NCI-H2029 (cell line): Measurements from ENCODE around the gene FHDC1.

Source experiments
- DNase-seq: peaks from one replicate; lab custom pipeline; 2025; lab: John Stamatoyannopoulos, UW

Gene FHDC1

GRCh38 chr4:152936446-152937335 lies 568 bp downstream of the FHDC1 start:
- DNase-seq, result no peak

GRCh38 chr4:152937336-152938236 lies 1.5 kb downstream of the FHDC1 start:
- no peak for DNase-seq

GRCh38 chr4:152938237-152938947 lies 2.3 kb downstream of the FHDC1 start:
- DNase-seq, result peak; percentile 79

GRCh38 chr4:152939621-152940020 lies 3.5 kb downstream of the FHDC1 start:
- DNase-seq, result no peak

GRCh38 chr4:152940461-152940860 lies 4.3 kb downstream of the FHDC1 start:
- DNase-seq, result no peak

- no peak for DNase-seq
Observed at GRCh38 chr4:152941411-152941810, 5.3 kb downstream of the FHDC1 start.

- DNase-seq, result no peak
Observed at GRCh38 chr4:152942346-152942745, 6.2 kb downstream of the FHDC1 start.

GRCh38 chr4:152943672-152944071 lies 7.5 kb downstream of the FHDC1 start:
- DNase-seq, result no peak

GRCh38 chr4:152944666-152945320 lies 8.7 kb downstream of the FHDC1 start:
- DNase-seq, result no peak

GRCh38 chr4:152945639-152946038 lies 9.5 kb downstream of the FHDC1 start:
- DNase-seq, result no peak

- DNase-seq, result no peak
Observed at GRCh38 chr4:152946446-152946845, 10.3 kb downstream of the FHDC1 start.

GRCh38 chr4:152947311-152947710 lies 11.2 kb downstream of the FHDC1 start:
- DNase-seq, result no peak

GRCh38 chr4:152949930-152950329 lies 13.8 kb downstream of the FHDC1 start:
- no peak for DNase-seq

GRCh38 chr4:152950402-152951274 lies 14.5 kb downstream of the FHDC1 start:
- DNase-seq, result no peak

GRCh38 chr4:152951348-152951747 lies 15.2 kb downstream of the FHDC1 start:
- DNase-seq, result no peak

GRCh38 chr4:152953514-152953913 lies 17.4 kb downstream of the FHDC1 start:
- DNase-seq, result no peak

- no peak for DNase-seq
Observed at GRCh38 chr4:152954741-152955140, 18.6 kb downstream of the FHDC1 start.

- no peak for DNase-seq
Observed at GRCh38 chr4:152956147-152956546, 20.0 kb downstream of the FHDC1 start.

GRCh38 chr4:152956650-152957436 lies 20.7 kb downstream of the FHDC1 start:
- DNase-seq, result no peak
